ENCODE results near the gene ULK4.

The ULK4 gene

DNA sequence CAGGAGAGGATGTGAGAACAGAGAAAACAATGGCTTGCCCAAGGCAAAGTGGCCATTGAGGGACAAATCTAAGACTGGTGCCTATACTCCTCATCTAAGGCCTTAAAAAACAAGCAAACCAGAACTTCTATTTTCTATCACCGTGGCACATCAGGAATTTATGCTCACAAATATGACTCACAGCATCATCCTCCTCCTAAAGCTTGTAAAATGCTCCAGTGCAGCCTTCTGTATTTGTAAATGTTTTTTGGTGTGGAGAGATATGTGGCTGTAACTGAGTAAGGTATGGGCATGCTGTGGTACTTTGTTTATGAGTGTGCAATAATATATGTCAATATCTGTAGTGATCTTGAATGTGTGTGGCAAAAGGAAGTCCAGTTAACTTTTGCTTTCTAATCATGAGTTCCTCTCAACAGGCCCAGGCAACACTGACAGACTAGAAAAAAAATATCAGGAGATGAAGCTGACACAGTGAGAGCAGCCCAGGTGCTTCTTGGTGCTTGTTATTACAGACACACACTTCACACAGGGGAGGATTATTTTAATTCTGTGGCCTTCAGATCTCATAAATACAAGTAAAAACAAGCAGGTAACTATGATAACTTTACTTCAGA lies 702.3 kb downstream of the ULK4 start:
- no peak for DNase-seq (ENCODE audit: low spot score)
- in situ Hi-C loops (cut with MboI; ENCODE audit: low sequenced_read_pairs, unreplicated experiment) = no loop called here
- TF ChIP-seq, protein P1, sequence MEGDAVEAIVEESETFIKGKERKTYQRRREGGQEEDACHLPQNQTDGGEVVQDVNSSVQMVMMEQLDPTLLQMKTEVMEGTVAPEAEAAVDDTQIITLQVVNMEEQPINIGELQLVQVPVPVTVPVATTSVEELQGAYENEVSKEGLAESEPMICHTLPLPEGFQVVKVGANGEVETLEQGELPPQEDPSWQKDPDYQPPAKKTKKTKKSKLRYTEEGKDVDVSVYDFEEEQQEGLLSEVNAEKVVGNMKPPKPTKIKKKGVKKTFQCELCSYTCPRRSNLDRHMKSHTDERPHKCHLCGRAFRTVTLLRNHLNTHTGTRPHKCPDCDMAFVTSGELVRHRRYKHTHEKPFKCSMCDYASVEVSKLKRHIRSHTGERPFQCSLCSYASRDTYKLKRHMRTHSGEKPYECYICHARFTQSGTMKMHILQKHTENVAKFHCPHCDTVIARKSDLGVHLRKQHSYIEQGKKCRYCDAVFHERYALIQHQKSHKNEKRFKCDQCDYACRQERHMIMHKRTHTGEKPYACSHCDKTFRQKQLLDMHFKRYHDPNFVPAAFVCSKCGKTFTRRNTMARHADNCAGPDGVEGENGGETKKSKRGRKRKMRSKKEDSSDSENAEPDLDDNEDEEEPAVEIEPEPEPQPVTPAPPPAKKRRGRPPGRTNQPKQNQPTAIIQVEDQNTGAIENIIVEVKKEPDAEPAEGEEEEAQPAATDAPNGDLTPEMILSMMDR (IDR thresholded peaks at IDR 0.05; ENCODE audit: borderline replicate concordance, control extremely low read depth, extremely low read depth, insufficient read depth, missing control alignments) = no peak

GRCh38 chr3:41258239-41258800 lies 703.6 kb downstream of the ULK4 start:
- TF ChIP-seq, protein P1 (IDR thresholded peaks at IDR 0.05; ENCODE audit: borderline replicate concordance, control extremely low read depth, extremely low read depth, insufficient read depth, missing control alignments) = no peak
- DNase-seq (ENCODE audit: low spot score) = no peak
- in situ Hi-C loops (cut with MboI; ENCODE audit: low sequenced_read_pairs, unreplicated experiment) = no loop called here

- TF ChIP-seq, protein P1 (IDR thresholded peaks at IDR 0.05; ENCODE audit: borderline replicate concordance, control extremely low read depth, extremely low read depth, insufficient read depth, missing control alignments) = no peak
- in situ Hi-C loops (cut with MboI; ENCODE audit: low sequenced_read_pairs, unreplicated experiment) = no loop called here
- DNase-seq (ENCODE audit: low spot score) = no peak
Measured at GRCh38 chr3:41251593-41251992, 710.3 kb downstream of the ULK4 start.

DNA sequence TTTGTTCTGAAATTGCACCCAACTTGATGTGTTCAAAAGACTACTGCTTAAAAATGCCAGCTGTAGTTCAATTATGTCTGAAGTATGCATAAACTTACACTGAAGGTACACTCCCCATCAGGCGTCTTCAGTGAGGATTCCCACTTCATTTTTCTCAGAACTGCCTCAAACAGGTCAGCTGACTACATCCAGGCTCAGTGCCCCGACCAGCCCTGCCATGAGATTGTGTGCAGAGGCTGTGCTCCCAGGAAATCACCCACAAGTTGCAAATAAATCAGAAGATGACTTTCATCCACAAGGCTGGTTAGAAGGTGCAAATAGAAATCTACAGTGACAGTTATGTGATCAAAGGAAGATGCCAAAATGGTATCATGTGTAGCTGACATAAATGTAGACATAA lies 711.1 kb downstream of the ULK4 start:
- in situ Hi-C loops (cut with MboI; ENCODE audit: low sequenced_read_pairs, unreplicated experiment) = no loop called here
- TF ChIP-seq, protein P1 (IDR thresholded peaks at IDR 0.05; ENCODE audit: borderline replicate concordance, control extremely low read depth, extremely low read depth, insufficient read depth, missing control alignments) = no peak
- DNase-seq (ENCODE audit: low spot score) = no peak

DNA sequence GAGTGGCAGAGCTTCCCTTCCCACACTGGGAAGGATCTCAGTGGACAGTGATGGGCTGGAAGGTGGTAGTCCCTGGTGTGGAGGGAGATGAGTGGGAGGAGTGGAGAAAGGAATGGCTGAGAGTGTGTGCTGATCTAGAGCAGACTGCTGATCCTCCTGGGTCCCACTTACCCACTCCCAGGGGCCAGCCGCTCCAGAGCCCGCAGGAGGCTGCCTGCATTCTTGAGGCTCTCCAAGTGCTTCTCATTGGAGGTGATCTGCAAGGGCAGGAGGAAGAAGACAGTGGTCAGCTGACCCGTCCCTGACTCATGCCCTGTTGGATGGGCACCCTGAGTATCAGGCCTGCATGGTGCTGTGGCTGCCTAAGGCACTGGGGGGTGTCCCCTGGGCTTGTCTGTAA lies 712.6 kb downstream of the ULK4 start:
- no peak for DNase-seq (ENCODE audit: low spot score)
- in situ Hi-C loops (cut with MboI; ENCODE audit: low sequenced_read_pairs, unreplicated experiment) = no loop called here
- TF ChIP-seq, protein P1 (IDR thresholded peaks at IDR 0.05; ENCODE audit: borderline replicate concordance, control extremely low read depth, extremely low read depth, insufficient read depth, missing control alignments) = no peak

DNA sequence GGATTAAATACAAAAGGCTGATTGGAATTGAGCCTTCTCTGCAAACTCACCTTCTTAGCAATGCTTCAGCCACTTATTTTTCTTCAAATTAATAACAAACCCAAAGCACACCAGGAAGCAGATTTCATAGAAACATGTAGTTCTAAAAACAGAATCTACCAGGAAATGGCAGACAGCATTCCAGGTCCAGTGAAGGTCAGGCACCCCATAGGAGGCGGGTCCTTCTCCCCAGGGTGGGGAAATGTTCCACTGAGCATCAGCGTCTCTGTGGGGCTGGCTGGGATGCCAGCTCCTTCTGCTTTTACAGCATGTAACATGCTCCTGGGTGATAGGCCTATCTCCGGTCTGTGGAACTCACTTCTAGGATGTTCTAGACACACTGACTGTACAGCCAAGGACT lies 713.4 kb downstream of the ULK4 start:
- TF ChIP-seq, protein P1 (IDR thresholded peaks at IDR 0.05; ENCODE audit: borderline replicate concordance, control extremely low read depth, extremely low read depth, insufficient read depth, missing control alignments) = no peak
- DNase-seq (ENCODE audit: low spot score) = no peak
- in situ Hi-C loops (cut with MboI; ENCODE audit: low sequenced_read_pairs, unreplicated experiment) = no loop called here

Measured in GM13976 (cell line).